ENCODE measurements around the gene KTI12.

KTI12 gene

DNA sequence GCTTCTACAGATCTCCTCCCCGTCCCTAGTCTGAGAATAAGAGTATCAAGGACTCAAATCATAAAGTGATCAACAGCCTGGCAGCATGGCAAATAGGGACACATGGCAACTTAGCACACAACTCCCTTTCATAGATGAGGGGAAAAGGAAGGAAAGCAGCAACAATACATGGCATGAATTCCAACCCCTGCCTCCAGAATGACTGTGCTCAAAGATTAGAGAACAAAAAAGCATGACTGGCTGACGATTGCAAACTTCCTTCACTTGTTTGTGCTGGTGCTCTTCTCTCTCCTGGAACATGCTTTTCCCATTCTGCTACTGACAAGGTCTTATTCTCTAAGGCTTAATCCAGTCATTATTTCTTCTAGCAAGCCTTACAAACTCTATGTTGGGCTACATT lies 11.5 kb downstream of the KTI12 start:
- TF ChIP-seq POLR2AphosphoS5 (IDR thresholded peaks at IDR 0.05; ENCODE audit: low read depth, low read length), result no peak
- TF ChIP-seq TAF1 (IDR thresholded peaks at IDR 0.05; ENCODE audit: borderline replicate concordance, insufficient read depth, low read length), result no peak
- no peak for TF ChIP-seq REST (IDR thresholded peaks at IDR 0.05; ENCODE audit: insufficient read depth in 1 of 2, low read depth in 2 of 2, low read length in 2 of 2)
- no peak for TF ChIP-seq FOXP2 (optimal IDR thresholded peaks at IDR 0.05; ENCODE audit: borderline replicate concordance, extremely low read depth, extremely low read length, insufficient read depth)
- TF ChIP-seq SIN3A (IDR thresholded peaks at IDR 0.05; ENCODE audit: borderline replicate concordance, insufficient read depth, low read length), result no peak

DNA sequence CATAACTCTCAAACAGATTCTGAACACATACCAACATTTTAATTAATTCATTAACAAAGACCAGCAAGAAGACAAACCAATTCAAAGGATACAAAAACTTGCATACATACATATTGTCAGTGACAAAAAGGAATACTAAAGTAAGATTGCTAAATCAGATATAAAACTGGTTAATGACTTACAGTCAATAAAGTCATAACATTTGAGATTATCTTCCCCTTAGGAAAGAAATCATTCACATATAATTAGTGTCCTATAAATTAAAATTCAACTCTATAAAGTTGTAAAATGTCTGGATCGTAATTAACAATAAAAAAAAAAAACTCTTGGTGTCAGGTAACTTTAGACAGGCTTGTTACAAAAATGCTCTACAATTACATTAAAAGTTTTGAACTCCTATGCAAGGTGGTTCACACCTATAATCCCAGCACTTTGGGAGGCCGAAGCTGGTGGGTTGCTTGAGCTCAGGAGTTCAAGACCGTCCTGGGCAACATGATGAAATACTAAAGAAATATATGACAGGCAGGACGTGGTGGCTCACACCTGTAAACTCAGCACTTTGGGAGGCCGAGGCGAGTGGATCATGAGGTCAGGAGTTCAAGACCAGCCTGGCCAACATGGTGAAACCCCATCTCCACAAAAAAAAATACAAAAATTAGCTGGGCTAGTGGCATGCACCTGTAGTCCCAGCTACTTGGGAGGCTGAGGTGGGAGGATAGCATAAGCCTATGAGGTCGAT lies 25.4 kb downstream of the KTI12 start:
- TF ChIP-seq SIN3A (IDR thresholded peaks at IDR 0.05; ENCODE audit: borderline replicate concordance, insufficient read depth, low read length), result no peak

GRCh38 chr1:52007215-52008002 lies 26.2 kb downstream of the KTI12 start:
- TF ChIP-seq FOXP2 (optimal IDR thresholded peaks at IDR 0.05; ENCODE audit: borderline replicate concordance, extremely low read depth, extremely low read length, insufficient read depth), result no peak

DNA sequence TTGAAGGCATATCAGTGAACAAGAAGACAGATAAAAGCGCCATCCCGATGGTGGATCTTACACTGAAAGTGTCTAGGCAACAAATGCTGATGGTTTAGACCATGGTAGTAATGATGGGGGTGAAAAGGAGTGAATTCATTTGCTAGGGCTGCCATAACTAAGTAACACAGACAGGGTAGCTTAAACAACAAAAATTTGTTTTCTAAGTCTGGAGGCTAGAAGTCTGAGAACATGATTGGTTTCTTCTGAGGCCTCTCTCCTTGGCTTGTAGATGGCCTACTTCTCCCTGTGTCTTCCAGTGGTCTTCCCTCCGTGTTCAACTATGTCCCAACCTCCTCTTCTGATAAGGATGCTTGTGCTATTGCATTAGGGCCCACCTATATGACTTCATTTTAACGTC lies 29.7 kb downstream of the KTI12 start:
- TF ChIP-seq SIN3A (IDR thresholded peaks at IDR 0.05; ENCODE audit: borderline replicate concordance, insufficient read depth, low read length) (no peak), REST (IDR thresholded peaks at IDR 0.05; ENCODE audit: insufficient read depth in 1 of 2, low read depth in 2 of 2, low read length in 2 of 2) (no peak), POLR2AphosphoS5 (IDR thresholded peaks at IDR 0.05; ENCODE audit: low read depth, low read length) (no peak), FOXP2 (optimal IDR thresholded peaks at IDR 0.05; ENCODE audit: borderline replicate concordance, extremely low read depth, extremely low read length, insufficient read depth) (no peak), TAF1 (IDR thresholded peaks at IDR 0.05; ENCODE audit: borderline replicate concordance, insufficient read depth, low read length) (no peak)

DNA sequence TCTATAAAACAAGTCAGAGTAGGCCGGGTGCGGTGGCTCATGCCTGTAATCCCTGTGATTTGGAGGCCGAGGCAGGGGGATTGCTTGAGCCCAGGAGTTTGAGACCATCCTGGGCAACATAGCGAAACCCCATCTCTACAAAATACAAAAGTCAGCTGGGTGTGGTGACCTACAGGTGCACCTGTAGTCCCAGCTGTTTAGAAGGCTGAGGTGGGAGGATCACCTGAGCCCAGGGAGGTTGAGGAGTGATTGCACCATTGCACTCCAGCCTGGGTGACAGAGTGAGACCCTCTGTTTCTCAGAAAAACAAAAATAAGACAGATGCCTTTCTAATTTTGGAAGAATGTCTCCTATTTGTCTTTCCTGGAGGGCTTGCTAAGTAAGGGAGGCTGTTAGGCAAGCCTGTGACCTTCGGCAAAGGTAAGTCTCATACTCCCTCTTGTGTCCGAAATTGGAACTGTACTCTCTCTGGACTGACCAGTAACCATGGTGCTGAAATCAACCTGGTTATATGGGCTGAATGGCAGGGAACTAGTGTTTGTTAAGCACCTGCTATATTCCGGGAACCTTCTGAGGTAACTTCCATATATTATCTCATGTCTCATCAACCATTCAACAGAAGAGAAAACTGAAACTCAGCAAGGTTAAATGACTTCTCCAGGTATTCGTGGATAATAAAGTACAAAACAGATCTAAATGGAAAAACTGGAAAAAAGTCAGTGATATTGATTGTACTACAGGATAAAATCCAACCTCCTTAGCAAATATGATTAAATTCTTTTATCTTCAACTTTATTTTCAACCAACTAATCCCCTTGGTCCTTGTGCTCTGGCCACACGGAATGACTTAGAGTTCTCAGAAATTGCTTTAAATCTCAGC lies 31.3 kb downstream of the KTI12 start:
- TF ChIP-seq REST (IDR thresholded peaks at IDR 0.05; ENCODE audit: insufficient read depth in 1 of 2, low read depth in 2 of 2, low read length in 2 of 2), result peak; percentile 85 to 97
- no peak for TF ChIP-seq SIN3A (IDR thresholded peaks at IDR 0.05; ENCODE audit: borderline replicate concordance, insufficient read depth, low read length)

- TF ChIP-seq TAF1 (IDR thresholded peaks at IDR 0.05; ENCODE audit: borderline replicate concordance, insufficient read depth, low read length), result no peak
- TF ChIP-seq FOXP2 (optimal IDR thresholded peaks at IDR 0.05; ENCODE audit: borderline replicate concordance, extremely low read depth, extremely low read length, insufficient read depth), result no peak
- TF ChIP-seq POLR2AphosphoS5 (IDR thresholded peaks at IDR 0.05; ENCODE audit: low read depth, low read length), result no peak
- TF ChIP-seq REST (IDR thresholded peaks at IDR 0.05; ENCODE audit: insufficient read depth in 1 of 2, low read depth in 2 of 2, low read length in 2 of 2), result no peak
- TF ChIP-seq SIN3A (IDR thresholded peaks at IDR 0.05; ENCODE audit: borderline replicate concordance, insufficient read depth, low read length), result no peak
Observed at GRCh38 chr1:51998701-51999100, 34.9 kb downstream of the KTI12 start.

Measured in PFSK-1 (cell line).